Neural crest cell (in vitro differentiated cells): ENCODE results near the gene SRGAP3. TPM values are rescaled to one million over a fixed set of nuclear protein-coding genes. Genes with fewer than 3 reads are reported as not detected.

Experiments used
- DNase-seq: peaks from one replicate; pipeline ENCODE4 v3.0.0; 2021; ENCODE audit warnings: low read depth, mixed read lengths, low spot score
- H3K27ac Mint-ChIP-seq: one replicate; pipeline ENCODE4 v1.8.0; 2021; ENCODE audit warnings: mild to moderate bottlenecking, mixed read lengths; ENCODE audit not compliant: unreplicated experiment
- H3K27me3 Mint-ChIP-seq: 2 replicates; pipeline ENCODE4 v1.8.0; 2021; ENCODE audit warnings: low read depth, mild to moderate bottlenecking, mixed read lengths
- H3K36me3 Mint-ChIP-seq: 2 replicates; pipeline ENCODE4 v1.8.0; 2021; ENCODE audit warnings: low read depth, mild to moderate bottlenecking, mixed read lengths
- H3K4me1 Mint-ChIP-seq: 2 replicates; pipeline ENCODE4 v1.8.0; 2021; ENCODE audit warnings: mixed read lengths
- H3K4me3 Mint-ChIP-seq: one replicate; pipeline ENCODE4 v1.8.0; 2021; ENCODE audit warnings: mild to moderate bottlenecking, mixed read lengths
- H3K9me3 Mint-ChIP-seq: 2 replicates; pipeline ENCODE4 v1.8.0; 2021; ENCODE audit warnings: mixed read lengths
- CTCF ChIP-seq: fragments of 200-600 bp; sonication (generic); conservative IDR thresholded peaks from 2 replicates; pipeline ENCODE4 v1.5.0; 2021; ENCODE audit warnings: antibody characterized with exemption, mild to moderate bottlenecking
- total RNA-seq: library from RNA; stranded (reverse); gene quantifications from 2 replicates; pipeline ENCODE4 v1.2.1, GENCODE V29; 2021

SRGAP3 gene
- total RNA-seq, 1 donor from 2014 or later = 58.4 TPM

GRCh38 chr3:9130345-9131305 is 118.8 kb downstream of the SRGAP3 start:
- no peak for DNase-seq
- Mint-ChIP-seq H3K36me3 (no peaks in the 10 kb centered on the region), H3K9me3 (no peaks in the 10 kb centered on the region), H3K27ac (no peak overlapping the region), H3K4me3 (no peak overlapping the region), H3K4me1 (peaks cover 37% of the 10 kb centered on the region), H3K27me3 (no peaks in the 10 kb centered on the region)
- no peak for TF ChIP-seq CTCF

- H3K9me3 Mint-ChIP-seq = no peaks in the 10 kb centered on the region
- H3K27me3 Mint-ChIP-seq = no peaks in the 10 kb centered on the region
- H3K36me3 Mint-ChIP-seq = no peaks in the 10 kb centered on the region
- H3K4me1 Mint-ChIP-seq = peaks cover 39% of the 10 kb centered on the region
- no peak overlapping the region for H3K27ac Mint-ChIP-seq
- H3K4me3 Mint-ChIP-seq = no peak overlapping the region
- TF ChIP-seq CTCF = no peak
- no peak for DNase-seq
These were observed 120.1 kb downstream of the SRGAP3 start for GRCh38 chr3:9129365-9129764.

- DNase-seq = no peak
- peaks cover 6% of the 10 kb centered on the region for H3K36me3 Mint-ChIP-seq
- no peaks in the 10 kb centered on the region for H3K27me3 Mint-ChIP-seq
- no peaks in the 10 kb centered on the region for H3K9me3 Mint-ChIP-seq
- no peak overlapping the region for H3K4me3 Mint-ChIP-seq
- H3K27ac Mint-ChIP-seq = no peak overlapping the region
- H3K4me1 Mint-ChIP-seq = peaks cover 46% of the 10 kb centered on the region
- TF ChIP-seq CTCF = no peak
These were observed 124.0 kb downstream of the SRGAP3 start for GRCh38 chr3:9125278-9125951.

- TF ChIP-seq CTCF = no peak
- Mint-ChIP-seq H3K36me3 (peaks cover 9% of the 10 kb centered on the region), H3K27ac (no peak overlapping the region), H3K4me1 (peaks cover 45% of the 10 kb centered on the region), H3K4me3 (no peak overlapping the region), H3K27me3 (no peaks in the 10 kb centered on the region), H3K9me3 (no peaks in the 10 kb centered on the region)
- DNase-seq = no peak
These were observed 124.7 kb downstream of the SRGAP3 start for GRCh38 chr3:9124730-9125129.

- Mint-ChIP-seq H3K27me3 (no peaks in the 10 kb centered on the region), H3K27ac (no peak overlapping the region), H3K4me1 (peaks cover 50% of the 10 kb centered on the region), H3K9me3 (no peaks in the 10 kb centered on the region), H3K4me3 (no peak overlapping the region), H3K36me3 (peaks cover 9% of the 10 kb centered on the region)
- no peak for DNase-seq
- TF ChIP-seq CTCF = no peak
These were observed 125.6 kb downstream of the SRGAP3 start for GRCh38 chr3:9123840-9124239.
